Prostate gland (tissue), 2 donors: ENCODE measurements around the gene REM2. TPM values are rescaled to one million over a fixed set of nuclear protein-coding genes. Genes with fewer than 3 reads are reported as not detected.

Experiments used
- DNase-seq: peaks from one replicate; pipeline ENCODE4 v3.0.0-alpha.2; 2019; ENCODE audit warnings: low spot score
- H3K27ac ChIP-seq, 2 donors: fragments of 200-600 bp; sonication (generic); 2 replicates each; pipeline ENCODE4 v1.5.1; 2017 to 2019
- H3K27me3 ChIP-seq: fragments of 200-600 bp; sonication (generic); replicated peaks from 2 replicates; pipeline ENCODE4 v1.5.1; 2019; ENCODE audit not compliant: insufficient read depth
- H3K36me3 ChIP-seq, 2 donors: fragments of 200-600 bp; sonication (generic); 1 replicate in 1 of 2; 2 replicates in 1 of 2; pipeline versions ENCODE4 v1.5.1 to v1.8.1; 2017 to 2019
- H3K4me1 ChIP-seq: fragments of 200-600 bp; sonication (generic); replicated peaks from 2 replicates; pipeline ENCODE4 v1.5.1; 2019
- H3K4me3 ChIP-seq, 2 donors: fragments of 200-600 bp; sonication (generic); 2 replicates each; pipeline ENCODE4 v1.5.1; 2017 to 2019
- H3K9me3 ChIP-seq: fragments of 200-600 bp; sonication (generic); 2 replicates; pipeline ENCODE4 v1.5.1; 2017
- POLR2A ChIP-seq: fragments of 450-650 bp; IDR thresholded peaks from one replicate; pipeline ENCODE4 v1.6.1; 2016; ENCODE audit warnings: antibody characterized with exemption, mild to moderate bottlenecking
- POLR2AphosphoS5 ChIP-seq: sonication (generic); formaldehyde crosslinking; IDR thresholded peaks from one replicate; pipeline ENCODE4 v1.6.1; 2017; ENCODE audit warnings: antibody characterized with exemption
- WGBS: methylation state at CpG from one replicate; pipeline ENCODE4 v1.1.5; 2018; 5-methylcytosine and 5-hydroxymethylcytosine counted together
- intact Hi-C: fragments of 100-400 bp; cut with DNase I; formaldehyde crosslinking; loops from one replicate; pipeline ENCODE4 v1.14.2; 2022
- total RNA-seq, 2 donors: library from RNA; depleted of rRNA; stranded (reverse); fragments of >200 nt; gene quantifications; one replicate each; pipeline ENCODE4 v1.1.0, GENCODE V29; 2016
- TF ChIP-seq, protein P1 (sequence below), 4 experiments: fragments of 200-600 bp in 2 of 4; fragments of 450-650 bp in 2 of 4; sonication (generic) in 2 of 4; IDR thresholded peaks; 1 replicate in 3 of 4; 2 replicates in 1 of 4; pipeline ENCODE4 v1.5.1; 2016 to 2019; ENCODE audit warnings: antibody characterized with exemption in 4 of 4, mild to moderate bottlenecking in 2 of 4, moderate library complexity in 2 of 4

The REM2 gene
- total RNA-seq, 2 donors from 2014 or later, result 0.62 to 1.0 TPM

DNA sequence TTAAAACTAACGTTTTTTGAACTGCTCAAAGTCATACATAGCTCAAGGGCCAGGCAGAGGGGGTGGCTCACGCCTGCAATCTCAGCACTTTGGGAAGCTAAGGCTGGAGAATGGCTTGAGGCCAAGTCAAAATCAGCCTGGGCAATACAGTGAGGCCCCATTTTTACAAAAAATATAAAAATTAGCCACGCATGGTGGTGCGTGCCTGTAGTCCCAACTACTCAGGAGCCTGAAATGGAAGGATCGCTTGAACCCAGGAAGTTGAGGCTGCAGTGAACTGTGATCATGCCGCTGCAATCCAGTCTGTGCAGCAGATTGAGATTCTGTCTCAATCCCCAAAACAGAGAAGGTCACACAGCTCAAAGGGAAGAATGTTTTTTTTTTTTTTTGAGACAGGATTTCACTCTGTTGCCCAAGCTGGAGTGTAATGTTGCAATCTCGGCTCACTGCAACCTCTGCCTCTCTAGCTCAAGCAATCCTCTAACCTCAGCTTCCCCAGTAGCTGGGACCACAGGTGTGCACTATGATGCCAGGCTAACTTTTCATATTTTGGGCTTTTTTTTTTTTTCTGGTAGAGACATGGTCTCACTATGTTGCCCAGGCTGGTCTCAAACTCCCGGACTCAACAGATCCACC, 33.0 kb downstream of the REM2 start:
- intact Hi-C loops, result loop anchor here (5.0 kb wide), 1 partner anchor 44 kb away; the partner anchor contains the start of gene LRP10
- H3K4me3 ChIP-seq, result no peak overlapping the region
- H3K9me3 ChIP-seq, result no peaks in the 10 kb centered on the region
- WGBS, result 77% methylated on average over 8 of the region's 8 CpGs
- no peak overlapping the region for H3K27ac ChIP-seq
- peaks cover 0 to 5% of the 10 kb centered on the region in 2 donors for H3K36me3 ChIP-seq
- no peak for DNase-seq
- H3K4me1 ChIP-seq, result no peaks in the 10 kb centered on the region
- TF ChIP-seq POLR2AphosphoS5, result no peak
- TF ChIP-seq, protein P1, sequence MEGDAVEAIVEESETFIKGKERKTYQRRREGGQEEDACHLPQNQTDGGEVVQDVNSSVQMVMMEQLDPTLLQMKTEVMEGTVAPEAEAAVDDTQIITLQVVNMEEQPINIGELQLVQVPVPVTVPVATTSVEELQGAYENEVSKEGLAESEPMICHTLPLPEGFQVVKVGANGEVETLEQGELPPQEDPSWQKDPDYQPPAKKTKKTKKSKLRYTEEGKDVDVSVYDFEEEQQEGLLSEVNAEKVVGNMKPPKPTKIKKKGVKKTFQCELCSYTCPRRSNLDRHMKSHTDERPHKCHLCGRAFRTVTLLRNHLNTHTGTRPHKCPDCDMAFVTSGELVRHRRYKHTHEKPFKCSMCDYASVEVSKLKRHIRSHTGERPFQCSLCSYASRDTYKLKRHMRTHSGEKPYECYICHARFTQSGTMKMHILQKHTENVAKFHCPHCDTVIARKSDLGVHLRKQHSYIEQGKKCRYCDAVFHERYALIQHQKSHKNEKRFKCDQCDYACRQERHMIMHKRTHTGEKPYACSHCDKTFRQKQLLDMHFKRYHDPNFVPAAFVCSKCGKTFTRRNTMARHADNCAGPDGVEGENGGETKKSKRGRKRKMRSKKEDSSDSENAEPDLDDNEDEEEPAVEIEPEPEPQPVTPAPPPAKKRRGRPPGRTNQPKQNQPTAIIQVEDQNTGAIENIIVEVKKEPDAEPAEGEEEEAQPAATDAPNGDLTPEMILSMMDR (IDR thresholded peaks at IDR 0.05), result no peak
- TF ChIP-seq POLR2A, result no peak
- no peaks in the 10 kb centered on the region for H3K27me3 ChIP-seq

DNA sequence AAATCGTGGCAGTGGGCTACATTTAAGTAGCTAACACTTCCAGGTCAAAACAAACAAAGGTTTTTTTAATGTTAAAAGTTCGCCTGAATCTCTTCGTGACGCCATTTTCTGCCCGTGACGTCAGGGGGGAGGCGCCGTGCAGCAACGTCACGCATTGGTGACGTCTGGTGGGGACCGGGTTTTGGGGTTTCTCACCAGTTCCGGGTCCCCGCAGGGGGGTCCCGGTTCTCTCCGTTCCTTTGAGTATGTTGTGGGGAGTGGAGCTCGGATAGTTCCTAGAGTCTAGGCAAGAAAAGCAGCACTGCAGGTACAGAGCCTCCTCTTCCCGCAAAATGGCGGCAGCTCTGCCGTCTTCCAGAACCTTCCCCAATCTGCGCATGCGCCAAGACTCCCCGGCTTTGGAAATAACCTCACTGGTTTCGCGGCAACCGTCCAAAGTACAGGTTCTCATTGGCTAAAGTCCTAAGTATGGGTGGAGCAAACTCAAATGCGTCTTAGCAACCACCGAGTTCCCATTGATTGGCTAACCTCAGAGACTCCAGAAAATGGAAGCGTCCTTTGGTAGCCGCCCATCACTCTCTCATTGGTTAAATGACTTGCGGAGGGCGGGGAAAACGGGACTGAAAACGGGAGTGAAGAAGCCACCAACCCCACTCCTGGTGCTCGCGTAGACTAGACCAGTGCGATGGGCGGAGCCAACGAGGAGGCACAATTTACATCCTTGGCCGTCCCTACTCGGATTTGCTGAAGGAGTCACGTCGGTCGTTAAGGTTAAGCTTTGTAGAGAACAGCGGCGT, 36.0 kb downstream of the REM2 start, which contains the start of gene RBM23:
Gene RBM23 (minus strand): TSS at position 346 of the 797 bp plus-strand sequence.
- peak; percentile 100 for DNase-seq
- Histone ChIP-seq H3K27me3 (no peaks in the 10 kb centered on the region), H3K27ac (peak within 1 kb of the TSS; percentile 97 to 99), H3K4me1 (no peaks in the 10 kb centered on the region), H3K36me3 (peaks cover 0 to 11% of the 10 kb centered on the region in 2 donors), H3K4me3 (peak within 1 kb of the TSS; percentile 61 to 73), H3K9me3 (no peaks in the 10 kb centered on the region)
- under 1% methylated on average over 46 of the region's 46 CpGs for WGBS
- TF ChIP-seq, protein P1 (IDR thresholded peaks at IDR 0.05), result peak in 1 of 4 experiments; percentile 29
- TF ChIP-seq POLR2A (peak; percentile 83), POLR2AphosphoS5 (peak; percentile 99)
- intact Hi-C loops, result loop anchor here (5.0 kb wide), 1 partner anchor 47 kb away; the partner anchor contains the start of gene LRP10

DNA sequence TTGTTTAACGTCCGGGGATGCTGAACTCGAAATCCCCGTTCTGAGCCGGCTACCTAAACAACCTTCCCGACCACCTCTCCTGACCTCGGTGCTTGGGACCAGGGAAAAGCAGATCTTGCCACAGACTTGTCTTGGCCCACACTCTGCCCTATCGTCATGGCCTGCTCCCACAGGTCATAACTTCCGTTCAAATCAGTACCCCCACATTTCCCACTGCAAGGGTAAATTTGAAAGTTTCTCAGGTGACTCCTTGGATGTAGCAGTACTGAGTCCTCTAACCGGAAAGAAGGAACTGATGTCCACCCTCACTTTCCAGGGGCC, 36.5 kb downstream of the REM2 start:
- peak overlapping the region; percentile 97 to 99 for H3K27ac ChIP-seq
- no peaks in the 10 kb centered on the region for H3K4me1 ChIP-seq
- TF ChIP-seq POLR2AphosphoS5 (no peak), POLR2A (no peak)
- TF ChIP-seq, protein P1 (IDR thresholded peaks at IDR 0.05), result no peak
- no peaks in the 10 kb centered on the region for H3K9me3 ChIP-seq
- no peak for DNase-seq
- intact Hi-C loops, result loop anchor here (5.0 kb wide), 1 partner anchor 47 kb away; the partner anchor contains the start of gene LRP10
- 9% methylated on average over 10 of the region's 10 CpGs for WGBS
- peaks cover 0 to 16% of the 10 kb centered on the region in 2 donors for H3K36me3 ChIP-seq
- peak overlapping the region; percentile 20 to 29 for H3K4me3 ChIP-seq
- H3K27me3 ChIP-seq, result no peaks in the 10 kb centered on the region

DNA sequence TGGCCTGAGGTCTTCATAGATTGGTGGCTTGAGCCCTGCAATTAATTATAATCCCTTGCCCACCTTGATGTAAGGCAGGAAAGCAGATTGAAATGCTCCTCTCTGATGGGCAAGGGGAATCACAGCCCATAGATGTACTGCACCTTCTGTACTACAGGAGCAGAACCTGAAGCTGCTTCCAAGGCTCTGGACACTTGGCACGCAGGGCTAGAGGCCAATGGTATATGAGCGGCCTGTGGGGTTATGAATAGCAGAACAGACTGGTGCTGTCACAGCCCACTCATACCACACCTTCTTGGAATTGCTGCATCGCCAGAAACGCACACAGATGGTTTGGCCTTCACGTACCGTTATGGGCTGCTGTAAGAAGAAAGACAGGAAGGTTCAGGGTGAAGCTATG, 37.7 kb downstream of the REM2 start:
- Histone ChIP-seq H3K27me3 (no peaks in the 10 kb centered on the region), H3K4me3 (no peak overlapping the region), H3K4me1 (no peaks in the 10 kb centered on the region), H3K36me3 (peaks cover 0 to 16% of the 10 kb centered on the region in 2 donors), H3K9me3 (no peaks in the 10 kb centered on the region), H3K27ac (no peak overlapping the region)
- 96% methylated on average over 6 of the region's 6 CpGs for WGBS
- TF ChIP-seq, protein P1 (IDR thresholded peaks at IDR 0.05), result no peak
- TF ChIP-seq POLR2A (no peak), POLR2AphosphoS5 (no peak)
- intact Hi-C loops, result no loop called here
- DNase-seq, result no peak
